HG02870 (cell line): ENCODE measurements around the gene RNLS.
"Not testable (repeated sequence)": the region's sequence is repeated elsewhere in the genome, so short reads cannot be mapped to it uniquely, and the experiment has no call there.

Source experiments
- ATAC-seq: cut with Tn5 transposase; IDR thresholded peaks from one replicate; pipeline ENCODE4 v1.9.1; 2021; ENCODE audit warnings: mild to moderate bottlenecking, moderate library complexity; ENCODE audit not compliant: unreplicated experiment

RNLS gene

DNA sequence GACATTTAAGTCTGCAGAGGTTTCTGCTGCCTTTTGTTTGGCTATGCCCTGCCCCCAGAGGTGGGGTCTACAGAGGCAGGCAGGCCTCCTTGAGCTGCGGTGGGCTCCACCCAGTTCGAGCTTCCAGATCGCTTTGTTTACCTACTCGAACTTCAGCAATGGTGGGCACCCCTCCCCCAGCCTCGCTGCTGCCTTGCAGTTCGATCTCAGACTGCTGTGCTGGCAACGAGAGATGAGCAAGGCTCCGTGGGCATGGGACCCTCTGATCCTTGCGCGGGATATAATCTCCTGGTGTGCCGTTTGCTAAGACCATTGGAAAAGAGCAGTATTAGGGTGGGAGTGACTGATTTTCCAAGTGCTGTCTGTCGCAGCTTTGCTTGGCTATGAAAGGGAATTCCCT, 227.4 kb downstream of the RNLS start:
- not testable (repeated sequence) for ATAC-seq

DNA sequence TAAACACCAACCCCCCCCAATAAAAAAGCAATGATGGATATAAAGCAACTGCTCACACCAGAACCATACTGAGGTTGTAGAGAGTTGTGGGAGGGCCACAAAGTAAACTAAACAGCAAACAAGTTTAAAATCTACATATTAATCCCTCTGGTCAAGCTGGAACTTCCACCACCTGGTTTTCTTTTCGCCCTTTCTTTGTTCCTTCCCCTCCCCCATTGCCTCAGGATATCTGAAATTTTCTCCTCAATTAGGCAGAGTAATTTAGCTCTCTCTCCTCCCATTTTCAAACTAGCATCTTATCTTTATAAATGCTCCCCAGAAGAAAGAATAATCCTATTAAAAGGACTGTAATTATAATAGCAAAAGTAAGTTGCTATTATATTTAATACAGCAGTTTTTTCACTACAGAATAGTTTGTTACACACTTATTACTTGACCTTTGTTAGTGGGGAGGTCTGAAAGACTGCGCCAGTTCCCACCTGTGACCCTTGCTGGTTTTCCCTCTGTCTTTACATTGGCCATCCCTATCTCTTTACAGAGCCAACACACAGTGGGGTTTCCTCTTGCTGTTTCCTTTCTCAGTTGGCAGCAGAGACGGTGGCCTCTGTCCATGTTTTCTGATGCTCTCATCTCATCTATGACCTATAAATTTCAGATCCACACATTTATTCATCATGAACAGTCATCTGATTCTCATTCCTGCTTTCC, 235.4 kb downstream of the RNLS start:
- no peak for ATAC-seq

DNA sequence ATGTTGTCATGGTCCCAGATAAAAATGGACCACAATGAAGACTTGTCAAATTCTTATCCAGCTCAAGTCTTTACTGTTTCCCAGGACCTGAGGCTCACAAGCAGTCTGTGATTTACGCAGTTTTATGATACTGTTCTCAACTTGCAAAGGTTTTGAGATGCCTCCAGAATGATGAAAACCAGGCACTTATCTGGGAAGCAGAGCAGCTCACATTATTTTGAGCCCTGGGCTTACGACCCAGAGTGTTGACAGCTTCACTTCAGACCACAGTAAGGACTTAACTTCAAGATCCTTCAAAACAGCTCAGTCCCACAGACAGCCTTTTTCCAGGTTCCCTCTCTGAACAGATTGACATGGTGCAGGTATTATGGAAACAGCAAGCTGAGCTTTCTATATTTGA, 236.1 kb downstream of the RNLS start:
- no peak for ATAC-seq

DNA sequence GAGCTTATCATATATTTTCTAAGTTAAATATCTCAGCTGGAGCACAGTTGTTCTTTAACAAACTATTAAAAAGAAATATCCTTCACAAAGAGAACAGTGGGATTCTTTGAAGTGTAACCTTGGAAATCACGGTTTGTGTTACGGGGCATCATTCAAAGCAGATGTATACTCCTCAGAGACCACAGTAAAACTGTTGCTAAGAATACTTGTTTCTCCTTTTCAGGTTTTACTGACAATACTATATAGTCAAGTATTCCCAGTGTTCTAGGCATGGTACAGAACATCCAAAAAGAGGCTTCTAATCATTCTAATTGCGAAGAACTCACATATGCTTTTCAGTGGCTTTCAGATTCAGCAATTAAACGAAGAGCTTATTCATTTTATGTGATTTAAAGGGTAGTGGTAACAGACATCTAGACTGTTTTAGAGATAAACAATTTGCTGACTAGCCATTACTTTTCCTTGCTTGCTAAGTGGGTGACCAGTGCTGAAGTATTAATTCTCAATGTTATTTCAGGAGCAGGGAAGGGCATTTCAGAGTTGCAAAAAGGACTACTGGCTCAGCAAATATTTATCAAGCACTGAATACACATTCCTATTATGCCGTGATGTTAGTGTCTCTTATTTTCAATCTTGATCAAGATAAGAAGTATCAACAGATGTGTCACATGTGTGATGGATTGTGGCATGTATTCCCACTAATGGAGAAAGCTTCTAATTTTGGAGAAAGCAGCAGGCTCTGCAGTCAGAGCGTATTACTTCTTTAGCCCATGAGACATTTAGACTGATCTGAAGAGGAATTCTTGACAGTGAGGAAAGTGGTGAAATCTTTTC, 236.8 kb downstream of the RNLS start:
- no peak for ATAC-seq

- ATAC-seq = no peak
Observed at GRCh38 chr10:88343761-88344484, 239.2 kb downstream of the RNLS start.

GRCh38 chr10:88342733-88343310, 240.3 kb downstream of the RNLS start:
- ATAC-seq = no peak

DNA sequence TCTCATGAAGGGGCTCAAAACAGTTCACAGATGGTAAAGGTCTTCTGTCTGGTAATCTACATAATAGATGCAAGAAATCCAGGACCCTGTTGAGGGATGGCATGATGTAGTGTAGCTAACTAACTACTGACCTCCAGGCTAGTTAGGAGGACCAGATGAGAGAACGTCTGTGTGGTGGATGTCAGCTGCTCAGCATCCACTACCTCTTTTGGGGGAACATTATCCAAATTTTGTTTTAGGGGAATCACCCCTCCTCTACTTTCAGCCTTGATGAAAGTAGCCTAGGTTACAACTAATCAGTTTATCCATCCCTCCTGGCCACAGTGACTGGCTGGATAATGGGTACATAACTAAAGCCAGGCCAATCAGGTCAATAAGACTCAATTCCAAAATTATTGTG, 246.0 kb downstream of the RNLS start:
- ATAC-seq = no peak

DNA sequence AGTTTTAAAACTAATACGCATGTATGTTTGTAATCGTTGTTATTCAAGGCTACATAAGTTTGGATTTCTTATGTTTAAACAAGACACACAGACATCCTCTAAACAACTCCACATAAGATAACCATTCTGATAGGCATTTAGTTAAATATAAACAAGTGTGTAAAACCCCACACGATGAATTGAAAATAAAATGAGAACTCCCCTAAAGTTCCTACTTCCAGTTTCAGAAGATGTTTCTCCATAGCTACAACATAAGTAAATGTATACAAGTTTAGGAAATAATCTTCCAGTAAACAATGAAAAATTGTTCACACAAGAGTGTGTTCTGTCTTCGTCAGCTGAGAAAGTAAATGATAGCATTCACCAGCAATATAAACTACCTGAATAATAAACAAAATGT, 246.8 kb downstream of the RNLS start:
- ATAC-seq = no peak

DNA sequence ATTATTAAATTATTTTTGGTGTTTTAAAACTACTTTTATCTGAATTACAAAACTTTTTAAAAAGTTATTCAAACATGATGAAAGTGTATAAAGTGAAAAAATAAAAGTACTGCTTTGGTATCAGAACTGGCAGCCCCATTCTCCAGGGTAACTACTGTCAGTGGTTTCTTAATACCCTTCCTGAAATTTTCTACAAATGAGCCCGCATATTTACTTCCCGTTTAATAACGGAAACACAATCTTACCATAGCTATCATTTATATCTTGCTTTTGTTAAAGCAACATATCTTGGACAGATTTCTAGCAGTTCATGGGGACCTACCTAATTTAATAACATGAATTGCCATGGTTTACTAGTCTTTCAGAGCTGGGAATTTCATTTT, 249.9 kb downstream of the RNLS start:
- no peak for ATAC-seq

- no peak for ATAC-seq
Observed at GRCh38 chr10:88332503-88333247, 250.4 kb downstream of the RNLS start.

GRCh38 chr10:88330174-88330573, 252.9 kb downstream of the RNLS start:
- ATAC-seq = no peak

DNA sequence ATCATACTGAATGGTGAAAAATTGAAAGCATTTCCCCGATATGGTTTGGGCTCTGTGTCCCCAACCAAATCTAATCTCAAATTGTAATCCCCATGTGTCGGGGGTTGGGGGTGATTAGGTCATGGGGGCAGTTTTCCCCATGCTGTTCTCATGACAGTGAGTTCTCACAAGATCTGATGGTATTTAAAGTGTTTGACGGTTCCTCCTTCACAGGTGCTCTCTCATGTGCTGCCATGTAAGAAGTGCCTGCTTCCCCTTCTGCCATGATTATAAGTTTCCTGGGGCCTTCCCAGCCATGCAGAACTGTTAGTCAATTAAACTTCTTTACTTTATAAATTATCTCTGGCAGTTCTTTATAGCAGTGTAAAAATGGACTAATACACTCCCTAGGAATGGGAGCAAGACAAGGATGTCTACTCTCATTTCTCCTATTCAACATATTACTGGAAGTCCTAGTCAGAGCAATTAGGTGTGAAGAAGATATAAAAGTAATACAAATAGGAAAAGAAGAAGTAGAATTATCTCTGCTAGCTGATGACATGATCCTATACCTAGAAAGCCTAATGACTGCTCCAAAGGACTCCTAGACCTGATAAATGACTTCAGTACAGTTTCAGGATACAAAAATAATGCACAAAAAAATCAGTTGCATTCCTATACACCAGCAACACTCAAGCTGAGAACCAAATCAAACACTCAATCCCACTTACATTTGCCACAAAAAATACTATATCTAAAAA, 260.6 kb downstream of the RNLS start:
- no peak for ATAC-seq

GRCh38 chr10:88319960-88320517, 263.1 kb downstream of the RNLS start:
- no peak for ATAC-seq

GRCh38 chr10:88318803-88319202, 264.3 kb downstream of the RNLS start:
- ATAC-seq = no peak

DNA sequence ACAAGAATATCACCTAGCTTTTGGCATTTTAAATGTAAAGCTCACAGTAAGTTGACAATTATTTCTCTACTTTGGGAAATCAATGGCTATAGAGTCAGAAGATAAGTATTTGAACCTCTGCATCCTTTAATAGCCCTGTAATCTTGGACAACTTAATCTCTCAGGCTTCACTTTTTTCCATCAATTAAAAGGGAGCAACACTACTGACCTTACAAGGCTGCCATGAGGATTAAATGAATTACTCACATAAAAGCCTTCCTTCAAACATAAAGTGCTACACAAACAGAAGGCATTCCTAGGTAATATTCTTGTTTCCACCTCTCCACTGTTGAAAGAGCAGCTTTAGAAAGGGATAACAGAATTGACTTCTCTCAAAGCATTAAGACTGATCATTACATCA, 266.0 kb downstream of the RNLS start:
- no peak for ATAC-seq

- no peak for ATAC-seq
Observed at GRCh38 chr10:88316292-88316861, 266.7 kb downstream of the RNLS start.

- ATAC-seq = no peak
Observed at GRCh38 chr10:88315755-88316154, 267.4 kb downstream of the RNLS start.

DNA sequence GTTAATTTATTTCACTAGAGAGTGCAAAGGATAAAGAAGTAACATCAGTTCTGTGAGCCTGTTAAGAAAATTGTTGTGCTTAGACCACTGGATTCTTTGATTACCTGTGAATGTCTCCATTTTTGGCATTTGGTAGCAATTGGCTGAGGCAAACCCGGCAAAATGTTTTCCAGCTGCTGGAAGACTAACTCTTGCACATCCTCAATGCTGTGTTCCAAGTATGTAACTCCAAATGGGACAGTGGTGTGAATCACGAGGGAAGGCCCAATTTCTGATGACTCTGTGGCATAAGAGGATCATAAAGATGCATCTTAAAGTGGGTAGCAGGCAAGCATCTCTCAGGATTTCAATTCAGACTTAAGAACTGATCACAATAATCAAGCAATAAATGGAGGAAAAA, 268.8 kb downstream of the RNLS start:
- no peak for ATAC-seq

DNA sequence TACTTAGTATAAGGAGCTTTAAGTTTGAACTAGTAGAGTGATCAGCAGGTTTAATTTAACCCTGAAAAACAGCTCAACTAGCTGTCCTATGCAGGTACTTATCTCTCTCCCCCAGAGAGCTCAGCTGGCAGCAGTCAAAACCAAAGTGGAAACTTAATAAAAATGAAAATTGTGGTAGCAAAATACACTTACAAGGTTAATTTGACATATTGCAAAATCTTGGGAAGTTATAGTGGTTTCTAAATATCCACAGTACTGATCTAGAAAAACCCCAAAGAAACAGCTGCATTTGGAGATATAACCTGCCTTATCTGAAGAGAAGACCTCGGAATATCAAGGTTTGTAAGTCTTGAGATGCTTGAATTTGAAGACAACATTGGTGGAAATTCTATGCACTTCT, 269.2 kb downstream of the RNLS start:
- ATAC-seq = no peak
